GM21528 (cell line): ENCODE measurements around the gene DPH5.
"Not testable (repeated sequence)": the region's sequence is repeated elsewhere in the genome, so short reads cannot be mapped to it uniquely, and the experiment has no call there.

ENCODE experiments used
- ATAC-seq: cut with Tn5 transposase; IDR thresholded peaks from one replicate; pipeline ENCODE4 v1.9.1; 2021; ENCODE audit warnings: mild to moderate bottlenecking, moderate library complexity; ENCODE audit not compliant: unreplicated experiment, low FRiP score

Gene DPH5

GRCh38 chr1:101033017-101033416 is 7.4 kb upstream of the DPH5 start:
- no peak for ATAC-seq

GRCh38 chr1:101032129-101032528 is 6.5 kb upstream of the DPH5 start:
- ATAC-seq: not testable (repeated sequence)

GRCh38 chr1:101030881-101031280 is 5.3 kb upstream of the DPH5 start:
- ATAC-seq: no peak

GRCh38 chr1:101029184-101029583 is 3.6 kb upstream of the DPH5 start:
- ATAC-seq: no peak

- no peak for ATAC-seq
Observed at GRCh38 chr1:101028466-101028865, 2.9 kb upstream of the DPH5 start.

- ATAC-seq: peak; percentile 36
Observed at GRCh38 chr1:101027194-101027772, 1.7 kb upstream of the DPH5 start.

GRCh38 chr1:101026430-101026788 is 825 bp upstream of the DPH5 start:
- no peak for ATAC-seq

GRCh38 chr1:101025283-101025656 is 314 bp downstream of the DPH5 start:
- ATAC-seq: peak; percentile 38

GRCh38 chr1:101022294-101022693 is 3.3 kb downstream of the DPH5 start:
- ATAC-seq: no peak

GRCh38 chr1:101017448-101017847 is 8.1 kb downstream of the DPH5 start:
- ATAC-seq: no peak

- ATAC-seq: no peak
Observed at GRCh38 chr1:101013776-101014175, 11.8 kb downstream of the DPH5 start.

GRCh38 chr1:101008229-101008834 is 17.3 kb downstream of the DPH5 start:
- ATAC-seq: no peak

- no peak for ATAC-seq
Observed at GRCh38 chr1:101006553-101006952, 19.0 kb downstream of the DPH5 start.

GRCh38 chr1:101005871-101006270 is 19.7 kb downstream of the DPH5 start:
- ATAC-seq: no peak

- no peak for ATAC-seq
Observed at GRCh38 chr1:101005183-101005582, 20.4 kb downstream of the DPH5 start.

- ATAC-seq: no peak
Observed at GRCh38 chr1:101004670-101005069, 20.9 kb downstream of the DPH5 start.

GRCh38 chr1:101004061-101004460 is 21.5 kb downstream of the DPH5 start:
- peak; percentile 47 for ATAC-seq

- no peak for ATAC-seq
Observed at GRCh38 chr1:101003012-101003650, 22.5 kb downstream of the DPH5 start.

- no peak for ATAC-seq
Observed at GRCh38 chr1:101002551-101002950, 23.0 kb downstream of the DPH5 start.

- ATAC-seq: no peak
Observed at GRCh38 chr1:101000131-101000873, 25.3 kb downstream of the DPH5 start.

- ATAC-seq: no peak
Observed at GRCh38 chr1:100998426-100998825, 27.2 kb downstream of the DPH5 start.
